Adrenal gland (tissue), 12 donors: ENCODE data around the gene PDZRN3. TPM values are rescaled to one million over a fixed set of nuclear protein-coding genes. Genes with fewer than 3 reads are reported as not detected.

Experiments used
- DNase-seq, 7 donors: peaks; one replicate each; pipeline ENCODE4 v3.0.0-alpha.2; 2019 to 2020
- H3K27ac ChIP-seq, 5 donors: fragments of 200-600 bp; sonication (generic) in 4 of 5; 1 replicate in 3 of 5; 2 replicates in 2 of 5; pipeline versions ENCODE4 v1.5.1 to v1.8.0; 2016 to 2020; ENCODE audit warnings: mild to moderate bottlenecking in 1 of 5
- H3K27me3 ChIP-seq: fragments of 200-600 bp; 2 replicates; pipeline ENCODE4 v1.8.0; 2021
- H3K36me3 ChIP-seq, 2 donors: fragments of 200-600 bp; replicated peaks in 1 of 2; 1 replicate in 1 of 2; 2 replicates in 1 of 2; pipeline versions ENCODE4 v1.5.1 to v1.8.0; 2018 to 2022
- H3K4me1 ChIP-seq, 2 donors: fragments of 200-600 bp; replicated peaks in 1 of 2; 1 replicate in 1 of 2; 2 replicates in 1 of 2; pipeline versions ENCODE4 v1.5.1 to v1.8.0; 2018 to 2021
- H3K4me3 ChIP-seq, 4 donors: fragments of 200-600 bp; sonication (generic) in 3 of 4; one replicate each; pipeline ENCODE4 v1.5.1; 2016 to 2018
- H3K9me3 ChIP-seq, 3 donors: fragments of 200-600 bp; sonication (generic) in 1 of 3; replicated peaks in 1 of 3; 1 replicate in 2 of 3; 2 replicates in 1 of 3; pipeline versions ENCODE4 v1.5.1 to v1.8.0; 2016 to 2021
- CTCF ChIP-seq, 6 experiments: fragments of 450-650 bp in 4 of 6; fragments of 200-600 bp in 2 of 6; sonication (generic) in 1 of 6; IDR thresholded peaks; 1 replicate in 5 of 6; 2 replicates in 1 of 6; pipeline versions ENCODE4 v1.5.1 to v1.8.0; 2016 to 2021; ENCODE audit warnings: antibody characterized with exemption in 6 of 6, mild to moderate bottlenecking in 2 of 6, moderate library complexity in 1 of 6
- POLR2A ChIP-seq, 2 donors: fragments of 450-650 bp; IDR thresholded peaks; one replicate each; pipeline ENCODE4 v1.6.1; 2017; ENCODE audit warnings: antibody characterized with exemption in 2 of 2, mild to moderate bottlenecking in 2 of 2, moderate library complexity in 1 of 2
- WGBS, 4 donors: extraction: QIAGEN DNeasy Blood & Tissue Kit in 2 of 4; methylation state at CpG; one replicate each; pipeline versions ENCODE4 v1.1.5 to v1.1.7; 2013 to 2017; 5-methylcytosine and 5-hydroxymethylcytosine counted together
- intact Hi-C, 2 donors: fragments of 100-400 bp; cut with DNase I; formaldehyde crosslinking; loops; one replicate each; pipeline versions ENCODE4 v1.14.1 to v1.15.0; 2022 to 2023
- polyA plus RNA-seq, 3 donors: library from polyadenylated mRNA; stranded (reverse); fragments of 200-250 nt in 2 of 3; fragments of 350-450 nt in 1 of 3; fragmentation: Illumina TruSeq in 1 of 3; extraction: RNeasy Lipid Tissue Mini Kit (QIAGEN cat#74804) in 1 of 3; gene quantifications; one replicate each; pipeline ENCODE4 v1.2.3, GENCODE V29; 2013 to 2014
- total RNA-seq, 9 donors: library from RNA; depleted of rRNA in 4 of 9; stranded (reverse); fragments of >200 nt in 4 of 9; fragments of 120-200 nt in 1 of 9; fragmentation: NEBNext Ultra II Directional in 1 of 9; extraction: Animal tissue kit (Norgen Biotek cat#: 25700) in 1 of 9; gene quantifications; one replicate each; pipeline versions ENCODE4 v1.1.0 to v1.2.4, GENCODE V29; 2013 to 2023
- donor health status: healthy with polysubstance abuse.
- donor health status: Bipolar disorder and iron deficiency.
- donor health status: DM: yes; HTN: yes; CAD: no.
- donor health status: DM: no; HTN: no; CAD: no.
- donor health status: DM: no; HTN: no; CAD: no.
- donor health status: DM: yes; HTN: yes; CAD: no.

PDZRN3 gene
- total and polyA plus RNA-seq, 12 donors, result 11.5 to 126 (median 64.1) TPM

- WGBS, 4 donors, result 39 to 65% (median 54%) methylated on average over 2 of the region's 2 CpGs
- no peak for TF ChIP-seq POLR2A (IDR thresholded peaks at IDR 0.05)
- TF ChIP-seq CTCF (IDR thresholded peaks at IDR 0.05), result no peak
- H3K36me3 ChIP-seq, result no peaks in the 10 kb centered on the region
- peaks cover 6 to 32% of the 10 kb centered on the region in 2 donors for H3K4me1 ChIP-seq
- intact Hi-C loops, result no loop called here
- peak in 5 of 7 donors; percentile 32 to 53 (median 40) for DNase-seq
- H3K9me3 ChIP-seq, result no peaks in the 10 kb centered on the region
- H3K4me3 ChIP-seq, result no peak overlapping the region
- no peak overlapping the region for H3K27ac ChIP-seq
- H3K27me3 ChIP-seq, result no peaks in the 10 kb centered on the region
Measured at GRCh38 chr3:73614419-73614818, 10.3 kb downstream of the PDZRN3 start.

GRCh38 chr3:73611176-73611575 is 13.6 kb downstream of the PDZRN3 start:
- intact Hi-C loops, result no loop called here
- Histone ChIP-seq H3K27me3 (no peaks in the 10 kb centered on the region), H3K36me3 (no peaks in the 10 kb centered on the region), H3K27ac (peak overlapping the region in 1 of 5 donors; percentile 15), H3K4me3 (no peak overlapping the region), H3K9me3 (no peaks in the 10 kb centered on the region), H3K4me1 (peaks cover 6 to 37% of the 10 kb centered on the region in 2 donors)
- TF ChIP-seq POLR2A (IDR thresholded peaks at IDR 0.05) (no peak), CTCF (IDR thresholded peaks at IDR 0.05) (no peak)
- no peak for DNase-seq

- intact Hi-C loops, result no loop called here
- Histone ChIP-seq H3K36me3 (no peaks in the 10 kb centered on the region), H3K27me3 (no peaks in the 10 kb centered on the region), H3K9me3 (no peaks in the 10 kb centered on the region), H3K4me1 (peaks cover 6 to 42% of the 10 kb centered on the region in 2 donors), H3K27ac (no peak overlapping the region), H3K4me3 (no peak overlapping the region)
- no peak for DNase-seq
- no peak for TF ChIP-seq CTCF (IDR thresholded peaks at IDR 0.05)
- no peak for TF ChIP-seq POLR2A (IDR thresholded peaks at IDR 0.05)
- WGBS, 4 donors, result 66 to 74% (median 68%) methylated on average over 1 of the region's 1 CpG
Measured at GRCh38 chr3:73610493-73610892, 14.2 kb downstream of the PDZRN3 start.

- no peaks in the 10 kb centered on the region for H3K27me3 ChIP-seq
- H3K4me1 ChIP-seq, result peaks cover 6 to 44% of the 10 kb centered on the region in 2 donors
- H3K9me3 ChIP-seq, result no peaks in the 10 kb centered on the region
- TF ChIP-seq CTCF (IDR thresholded peaks at IDR 0.05), result no peak
- no peak for TF ChIP-seq POLR2A (IDR thresholded peaks at IDR 0.05)
- no peak overlapping the region for H3K27ac ChIP-seq
- no peak for DNase-seq
- H3K4me3 ChIP-seq, result no peak overlapping the region
- H3K36me3 ChIP-seq, result no peaks in the 10 kb centered on the region
- intact Hi-C loops, result no loop called here
- WGBS, 4 donors, result 58 to 86% (median 75%) methylated on average over 2 of the region's 2 CpGs
Measured at GRCh38 chr3:73609655-73610054, 15.1 kb downstream of the PDZRN3 start.
